Esophagus squamous epithelium (tissue), 4 donors: ENCODE measurements around the gene PSMB9.

Source experiments
- POLR2A ChIP-seq, 4 donors: fragments of 450-650 bp; IDR thresholded peaks; one replicate each; pipeline ENCODE4 v1.6.1; 2017; ENCODE audit warnings: antibody characterized with exemption in 4 of 4, mild to moderate bottlenecking in 4 of 4, moderate library complexity in 3 of 4
- TF ChIP-seq, protein P1 (sequence below), 6 experiments: fragments of 450-650 bp in 4 of 6; fragments of 200-600 bp in 2 of 6; sonication (generic) in 2 of 6; IDR thresholded peaks; one replicate each; pipeline ENCODE4 v1.5.1; 2016 to 2019; ENCODE audit warnings: antibody characterized with exemption in 6 of 6, mild to moderate bottlenecking in 4 of 6, moderate library complexity in 4 of 6

DNA sequence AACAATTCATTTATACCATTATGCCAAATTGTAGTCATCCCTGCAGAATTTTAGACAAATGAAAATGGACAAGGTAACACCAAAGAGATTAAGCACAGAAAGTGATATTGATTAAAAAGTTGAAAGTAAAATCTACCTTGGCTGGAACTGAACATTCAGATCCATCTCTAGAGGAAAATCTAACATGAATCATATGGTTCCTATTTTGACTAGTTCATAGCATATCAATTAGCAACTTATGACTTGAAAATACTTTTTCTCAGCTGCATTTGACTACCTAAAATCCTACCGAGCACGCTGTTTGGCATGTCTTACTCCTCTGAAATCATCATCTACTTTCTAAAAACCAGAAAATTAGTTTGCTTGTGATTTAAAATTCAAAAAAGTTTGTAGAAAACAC lies 22.6 kb downstream of the PSMB9 start:
- TF ChIP-seq, protein P1, sequence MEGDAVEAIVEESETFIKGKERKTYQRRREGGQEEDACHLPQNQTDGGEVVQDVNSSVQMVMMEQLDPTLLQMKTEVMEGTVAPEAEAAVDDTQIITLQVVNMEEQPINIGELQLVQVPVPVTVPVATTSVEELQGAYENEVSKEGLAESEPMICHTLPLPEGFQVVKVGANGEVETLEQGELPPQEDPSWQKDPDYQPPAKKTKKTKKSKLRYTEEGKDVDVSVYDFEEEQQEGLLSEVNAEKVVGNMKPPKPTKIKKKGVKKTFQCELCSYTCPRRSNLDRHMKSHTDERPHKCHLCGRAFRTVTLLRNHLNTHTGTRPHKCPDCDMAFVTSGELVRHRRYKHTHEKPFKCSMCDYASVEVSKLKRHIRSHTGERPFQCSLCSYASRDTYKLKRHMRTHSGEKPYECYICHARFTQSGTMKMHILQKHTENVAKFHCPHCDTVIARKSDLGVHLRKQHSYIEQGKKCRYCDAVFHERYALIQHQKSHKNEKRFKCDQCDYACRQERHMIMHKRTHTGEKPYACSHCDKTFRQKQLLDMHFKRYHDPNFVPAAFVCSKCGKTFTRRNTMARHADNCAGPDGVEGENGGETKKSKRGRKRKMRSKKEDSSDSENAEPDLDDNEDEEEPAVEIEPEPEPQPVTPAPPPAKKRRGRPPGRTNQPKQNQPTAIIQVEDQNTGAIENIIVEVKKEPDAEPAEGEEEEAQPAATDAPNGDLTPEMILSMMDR (IDR thresholded peaks at IDR 0.05) = no peak
- TF ChIP-seq POLR2A (IDR thresholded peaks at IDR 0.05) = no peak
